GM10266 (cell line): ENCODE data around the gene STON1.

Experiments used
- DNase-seq: peaks from one replicate; pipeline ENCODE4 v3.0.0; 2012; ENCODE audit errors: extremely low spot score
- TF ChIP-seq, protein P1 (sequence below): IDR thresholded peaks from 2 replicates; pipeline ENCODE4 v1.5.1; 2012; ENCODE audit warnings: mild to moderate bottlenecking, low read depth; ENCODE audit not compliant: control insufficient read depth, insufficient read depth; ENCODE audit errors: missing control alignments

The STON1 gene

DNA sequence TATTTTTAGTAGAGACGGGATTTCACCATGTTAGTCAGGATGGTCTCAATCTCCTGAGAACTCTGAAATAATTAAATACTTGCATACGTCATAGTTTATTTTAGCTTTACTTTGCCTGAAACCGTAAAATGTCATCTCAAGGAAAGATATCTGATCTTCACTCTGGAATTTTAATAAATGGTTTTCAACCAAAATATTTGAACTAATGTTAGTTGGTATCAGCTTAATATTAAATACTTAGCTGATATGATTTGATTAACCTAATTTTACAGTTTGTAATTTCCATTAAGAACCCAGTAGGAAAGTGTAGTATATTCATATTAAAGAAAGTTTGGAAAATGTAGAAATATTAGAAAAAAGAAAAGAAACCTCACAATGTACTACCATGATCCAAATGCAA is 41.4 kb upstream of the STON1 start:
- no peak for DNase-seq
- TF ChIP-seq, protein P1, sequence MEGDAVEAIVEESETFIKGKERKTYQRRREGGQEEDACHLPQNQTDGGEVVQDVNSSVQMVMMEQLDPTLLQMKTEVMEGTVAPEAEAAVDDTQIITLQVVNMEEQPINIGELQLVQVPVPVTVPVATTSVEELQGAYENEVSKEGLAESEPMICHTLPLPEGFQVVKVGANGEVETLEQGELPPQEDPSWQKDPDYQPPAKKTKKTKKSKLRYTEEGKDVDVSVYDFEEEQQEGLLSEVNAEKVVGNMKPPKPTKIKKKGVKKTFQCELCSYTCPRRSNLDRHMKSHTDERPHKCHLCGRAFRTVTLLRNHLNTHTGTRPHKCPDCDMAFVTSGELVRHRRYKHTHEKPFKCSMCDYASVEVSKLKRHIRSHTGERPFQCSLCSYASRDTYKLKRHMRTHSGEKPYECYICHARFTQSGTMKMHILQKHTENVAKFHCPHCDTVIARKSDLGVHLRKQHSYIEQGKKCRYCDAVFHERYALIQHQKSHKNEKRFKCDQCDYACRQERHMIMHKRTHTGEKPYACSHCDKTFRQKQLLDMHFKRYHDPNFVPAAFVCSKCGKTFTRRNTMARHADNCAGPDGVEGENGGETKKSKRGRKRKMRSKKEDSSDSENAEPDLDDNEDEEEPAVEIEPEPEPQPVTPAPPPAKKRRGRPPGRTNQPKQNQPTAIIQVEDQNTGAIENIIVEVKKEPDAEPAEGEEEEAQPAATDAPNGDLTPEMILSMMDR, result no peak

- DNase-seq, result no peak
- TF ChIP-seq, protein P1, result no peak
Observed at GRCh38 chr2:48496849-48497248, 33.1 kb upstream of the STON1 start.

DNA sequence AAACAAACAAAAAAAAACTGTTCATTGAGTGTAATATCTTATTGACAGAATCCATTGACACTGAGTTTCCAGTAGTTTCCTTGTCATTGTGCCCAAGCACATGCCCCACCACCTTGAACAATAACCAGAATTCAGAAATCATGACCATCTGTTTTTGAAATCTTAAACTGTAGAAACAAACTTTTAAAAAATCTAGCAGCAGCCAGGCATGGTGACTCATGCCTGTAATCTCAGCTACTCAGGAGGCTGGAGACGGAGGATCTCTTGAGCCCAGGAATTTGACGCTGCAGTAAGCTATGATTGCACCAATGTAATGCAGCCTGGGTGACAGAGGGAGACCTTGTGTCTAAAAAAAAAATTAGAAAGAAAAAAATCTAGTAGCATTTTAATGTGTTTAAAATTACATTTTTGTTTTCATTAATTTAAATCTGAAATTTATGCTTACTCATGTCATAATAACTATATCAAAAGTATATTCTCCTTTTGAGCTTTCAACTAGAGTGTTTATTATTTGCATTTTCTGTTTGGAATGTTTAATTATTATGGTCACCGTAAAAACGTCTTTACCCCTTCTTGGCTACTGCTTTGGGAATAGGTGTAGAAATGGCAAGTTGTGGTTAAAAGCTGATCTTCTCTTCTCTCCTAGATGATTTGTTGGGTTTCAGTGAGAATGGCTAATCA is 25.2 kb upstream of the STON1 start:
- no peak for DNase-seq
- TF ChIP-seq, protein P1, result no peak

GRCh38 chr2:48507111-48507510 is 22.8 kb upstream of the STON1 start:
- TF ChIP-seq, protein P1, result no peak
- DNase-seq, result no peak

GRCh38 chr2:48508461-48509124 is 21.4 kb upstream of the STON1 start:
- TF ChIP-seq, protein P1, result no peak
- no peak for DNase-seq

- TF ChIP-seq, protein P1, result no peak
- no peak for DNase-seq
Observed at GRCh38 chr2:48510329-48510728, 19.6 kb upstream of the STON1 start.

DNA sequence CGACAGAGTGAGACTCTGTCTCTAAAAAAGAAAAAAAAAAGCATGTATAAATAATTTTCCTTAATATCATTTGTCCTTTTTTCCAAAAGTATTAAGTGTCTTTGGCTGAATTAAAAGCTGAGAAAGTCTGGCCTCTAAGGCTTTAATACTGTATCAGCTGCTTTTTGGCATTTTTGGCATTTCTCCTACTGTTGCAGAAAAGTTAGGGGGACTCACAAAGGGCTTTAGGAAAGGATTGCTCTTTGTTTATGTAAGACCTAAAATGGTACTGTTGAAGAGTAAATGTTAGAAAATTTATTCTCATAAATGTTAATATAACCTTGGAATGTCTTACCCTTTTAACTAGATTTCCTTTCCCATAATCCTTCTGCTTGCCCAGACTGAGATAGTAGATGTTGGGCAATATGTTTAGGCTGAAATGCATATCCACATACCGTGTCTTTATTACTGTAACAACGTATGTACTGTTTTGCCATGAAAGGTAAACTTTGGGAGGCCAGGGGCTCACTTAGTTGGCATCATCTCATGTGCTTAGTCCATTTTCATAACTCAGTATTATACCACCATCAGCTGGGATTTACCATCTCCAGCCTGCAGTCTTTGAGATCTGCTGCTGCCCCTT is 18.0 kb upstream of the STON1 start:
- TF ChIP-seq, protein P1, result no peak
- DNase-seq, result no peak
